T-helper 2 cell treated with Interferon-gamma antibody and Interleukin-4, amounts not matched to agents 100 ng/mL and 5 ng/mL, for 36 hours (primary cell): ENCODE results near the gene CHIT1. TPM values are rescaled to one million over a fixed set of nuclear protein-coding genes. Genes with fewer than 3 reads are reported as not detected.

Experiments used
- intact Hi-C: fragments of 100-400 bp; cut with micrococcal nuclease; formaldehyde crosslinking; loops from one replicate; pipeline ENCODE4 v1.15.1; 2023
- total RNA-seq: library from RNA; stranded (reverse); gene quantifications from 2 replicates; pipeline ENCODE4 v1.2.3, GENCODE V29; 2022

Gene CHIT1
- total RNA-seq, 1 donor from 2014 or later = 0.18 TPM

GRCh38 chr1:203177036-203177405 lies 52.5 kb downstream of the CHIT1 start:
- intact Hi-C loops = no loop called here

DNA sequence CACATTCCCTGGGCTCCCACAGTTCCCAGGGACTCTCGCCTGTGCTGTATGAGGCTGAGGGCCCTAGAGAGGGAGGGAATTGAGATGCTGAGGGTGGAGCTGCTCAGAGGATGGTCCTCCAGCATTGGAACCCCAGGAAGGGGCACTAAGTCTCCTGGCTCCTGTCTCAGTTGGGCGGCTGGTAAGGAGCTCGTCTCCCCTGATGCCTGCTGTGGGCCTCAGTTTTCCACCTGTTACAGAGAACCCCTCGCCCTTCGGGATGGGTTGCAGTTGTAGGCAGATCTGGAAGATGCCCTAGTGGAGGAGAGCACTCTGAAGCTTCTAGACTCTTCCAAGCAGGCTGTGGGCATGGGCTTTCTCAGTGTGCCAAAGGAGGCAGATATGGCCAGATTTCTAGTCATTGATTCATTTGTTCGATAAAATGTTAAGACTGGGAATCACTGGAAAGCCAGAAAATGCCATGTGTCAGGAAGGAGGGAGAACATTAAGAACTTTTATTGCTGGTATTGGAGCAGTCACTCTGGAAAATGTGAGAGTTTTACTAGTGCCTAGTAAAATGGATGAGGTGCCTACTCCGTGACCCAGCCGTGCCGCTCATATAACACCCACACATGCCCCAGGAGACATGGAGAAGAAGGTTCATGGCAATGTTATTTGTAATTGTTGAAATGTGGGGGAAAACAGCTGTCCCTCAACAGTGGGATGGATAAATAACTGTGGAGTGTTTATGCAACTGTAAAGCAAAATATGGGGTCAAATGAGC lies 53.0 kb downstream of the CHIT1 start:
- intact Hi-C loops = no loop called here

- intact Hi-C loops = no loop called here
These were observed 53.6 kb downstream of the CHIT1 start for GRCh38 chr1:203175827-203176241.

- intact Hi-C loops = no loop called here
These were observed 54.1 kb downstream of the CHIT1 start, which contains the start of gene MYBPH for GRCh38 chr1:203175237-203175826. Gene MYBPH (minus strand): TSS chr1:203175826. CDS start chr1:203175755, 71 bp downstream.

- intact Hi-C loops = no loop called here
These were observed 55.0 kb downstream of the CHIT1 start for GRCh38 chr1:203174324-203174985.

DNA sequence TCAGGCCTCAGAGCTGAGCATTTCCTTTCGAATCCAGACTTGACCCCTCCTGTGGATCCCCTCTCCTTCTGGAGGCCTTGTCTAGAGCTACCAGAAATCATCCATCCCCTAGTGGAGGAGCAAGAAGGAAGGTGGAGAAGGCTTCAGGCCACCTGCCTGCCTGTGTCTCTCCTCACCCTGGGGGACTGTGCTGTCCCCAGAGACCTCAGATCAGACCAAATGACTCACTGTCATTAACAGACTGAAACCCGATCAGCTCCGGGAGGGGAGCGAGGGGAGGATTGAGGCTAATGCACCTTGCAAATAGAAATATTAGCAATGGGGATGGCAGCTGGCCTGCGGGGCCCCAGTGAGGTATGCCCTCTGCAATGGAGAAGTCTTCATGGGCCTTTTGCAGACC lies 55.9 kb downstream of the CHIT1 start:
- intact Hi-C loops = no loop called here

- intact Hi-C loops = no loop called here
These were observed 56.4 kb downstream of the CHIT1 start for GRCh38 chr1:203173011-203173555.

DNA sequence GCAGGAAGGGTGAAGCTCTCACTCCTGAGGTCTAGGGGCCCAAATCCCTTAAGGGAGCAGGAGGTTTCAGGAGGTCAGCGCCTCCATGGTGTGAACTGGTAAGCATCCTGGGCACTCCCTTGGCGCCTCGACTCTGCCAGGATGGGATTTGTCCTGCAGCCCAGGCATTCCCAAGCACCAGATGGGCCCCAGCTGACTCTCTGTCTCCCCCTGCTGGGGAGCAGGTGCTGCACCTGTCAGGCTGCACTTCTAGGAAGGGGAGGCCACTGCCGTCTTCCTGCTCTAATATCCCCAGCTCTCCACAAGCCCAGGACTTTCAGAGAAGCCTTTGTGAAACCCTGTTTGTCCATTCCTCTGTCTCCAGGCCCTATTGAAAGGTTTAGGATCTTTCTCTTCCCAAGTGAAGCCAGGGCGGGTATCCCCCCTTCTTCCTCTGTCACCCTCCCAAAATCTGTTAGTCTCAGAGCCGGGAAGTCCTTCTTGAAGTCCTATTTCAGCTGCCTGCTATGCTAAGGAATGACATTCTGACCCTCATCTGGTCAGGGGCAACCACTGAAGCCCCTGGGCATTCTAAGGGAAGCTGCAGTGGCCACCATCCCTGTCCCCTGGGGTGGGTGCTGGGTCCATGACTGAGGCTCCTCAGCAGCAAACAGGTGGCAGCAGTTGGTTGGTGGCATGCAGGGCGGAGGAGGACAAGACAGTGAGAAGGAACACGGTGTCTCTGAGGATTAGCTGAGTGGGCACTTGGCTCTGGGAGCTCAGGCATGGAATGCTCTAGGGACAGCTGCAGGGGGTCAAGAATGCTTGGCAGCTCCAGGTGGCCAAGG lies 57.1 kb downstream of the CHIT1 start:
- intact Hi-C loops = loop anchor here (1.0 kb wide), 1 partner anchor 133 kb away; no protein-coding TSS in a partner anchor

DNA sequence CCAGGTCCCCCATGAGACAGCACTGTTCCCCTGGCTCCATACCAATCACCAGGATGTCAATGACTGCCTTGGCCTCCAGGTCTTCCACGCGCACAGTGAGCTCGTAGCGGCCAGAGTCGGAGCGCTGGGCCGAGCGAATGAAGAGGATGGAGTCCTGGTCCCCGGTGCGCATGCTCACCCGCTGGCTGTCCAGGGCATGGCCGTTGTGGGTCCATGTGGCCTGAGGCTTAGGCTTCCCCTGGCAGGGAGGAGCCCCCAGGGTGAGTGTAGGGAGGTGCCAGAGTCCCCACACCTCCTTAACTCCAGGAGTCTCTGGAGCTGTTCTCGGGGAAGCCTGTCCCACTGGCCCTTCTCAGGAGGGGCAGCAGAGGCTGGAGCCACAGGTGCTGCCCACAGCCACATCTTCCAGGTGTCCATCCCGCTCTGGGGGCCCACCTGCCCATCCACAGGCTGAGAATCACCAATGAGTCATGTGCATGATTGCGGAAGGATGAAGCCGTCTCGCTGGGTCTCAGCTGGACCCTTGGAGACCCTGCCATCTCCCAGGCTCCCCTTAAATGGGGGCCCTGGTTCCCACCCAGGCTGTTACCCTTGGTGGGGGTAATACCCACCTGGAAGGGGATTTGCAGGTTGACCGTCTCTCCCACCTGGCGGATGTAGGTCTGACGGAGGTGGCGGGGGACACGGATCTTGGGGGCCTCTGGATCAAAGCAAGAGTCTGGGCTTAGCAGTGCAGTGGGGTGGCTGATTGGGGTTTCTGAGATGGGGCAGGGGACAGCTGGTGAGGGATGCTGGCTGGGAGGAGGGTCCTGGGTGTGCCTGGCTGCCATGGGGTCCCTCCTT lies 57.9 kb downstream of the CHIT1 start:
- intact Hi-C loops = loop anchor here (1.0 kb wide), 1 partner anchor 132 kb away; no protein-coding TSS in a partner anchor

DNA sequence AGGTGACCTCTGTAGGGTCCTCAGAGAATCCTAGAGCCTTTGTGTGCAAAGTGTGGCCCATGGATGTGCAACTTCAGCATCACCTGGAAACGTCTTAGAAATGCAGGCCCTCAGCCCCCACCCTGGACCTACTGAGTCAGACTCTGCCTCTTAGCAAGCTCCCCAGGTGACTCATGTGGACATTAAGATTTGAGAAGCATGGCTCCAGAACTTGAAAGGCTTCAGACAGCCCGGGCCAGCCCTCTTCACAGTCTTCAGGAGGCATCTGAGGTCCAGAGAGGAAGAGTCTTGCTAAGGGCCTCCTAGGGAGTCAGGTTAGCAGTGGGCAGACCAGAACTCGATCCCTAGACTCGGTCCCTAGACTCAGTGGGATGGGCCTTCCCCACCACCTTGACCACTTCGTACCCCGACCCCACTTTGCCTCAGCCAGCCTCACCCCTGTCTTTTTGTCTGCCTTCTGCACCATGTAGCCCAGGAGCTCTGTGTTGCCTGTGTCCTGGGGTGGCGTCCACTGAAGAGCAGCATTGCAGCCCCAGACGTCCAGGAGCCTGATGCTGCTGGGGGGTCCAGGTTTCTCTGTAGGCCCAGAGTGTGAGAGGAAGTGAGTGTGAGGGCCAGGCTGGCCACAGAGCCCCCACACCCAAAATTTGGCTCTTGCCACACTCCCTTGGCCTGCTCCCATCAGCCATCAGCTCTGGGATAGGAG lies 58.7 kb downstream of the CHIT1 start:
- intact Hi-C loops = no loop called here

DNA sequence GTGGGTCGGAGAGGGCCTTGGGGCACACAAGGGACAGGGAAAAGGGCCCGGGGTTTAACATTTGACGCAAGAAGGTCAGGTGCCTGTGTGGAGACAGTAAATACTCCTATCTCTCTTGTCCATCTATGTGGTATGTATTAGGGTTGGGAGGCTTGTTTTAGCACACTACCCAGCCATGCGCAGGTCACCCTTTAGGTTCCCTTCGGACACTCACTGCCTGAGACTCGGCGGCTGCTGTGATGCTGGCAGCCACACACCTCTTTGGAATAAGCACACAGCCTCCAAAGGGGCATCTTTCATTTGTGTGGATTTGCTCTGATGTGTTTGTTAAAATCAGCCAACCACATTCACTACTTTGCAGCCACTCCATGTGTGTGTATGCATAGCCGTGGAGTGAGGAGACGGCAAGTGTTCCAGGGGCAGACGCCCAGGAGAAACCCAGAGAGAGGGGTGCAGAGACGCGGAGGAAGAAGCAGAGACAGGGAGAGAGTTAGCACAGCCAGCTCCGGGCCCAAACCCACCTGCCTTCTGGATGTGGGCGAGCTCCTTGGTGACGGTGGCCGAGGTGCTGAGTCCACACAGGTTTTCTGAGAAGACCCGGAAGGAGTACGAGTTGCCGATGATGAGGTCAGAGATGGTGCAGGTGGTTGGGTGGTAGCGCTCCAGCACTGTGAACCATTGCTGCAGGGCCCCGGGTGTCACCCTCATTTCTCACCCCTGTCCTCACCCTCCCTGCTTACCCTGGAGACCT lies 59.5 kb downstream of the CHIT1 start:
- intact Hi-C loops = no loop called here

GRCh38 chr1:203168991-203169390 lies 60.5 kb downstream of the CHIT1 start:
- intact Hi-C loops = no loop called here

DNA sequence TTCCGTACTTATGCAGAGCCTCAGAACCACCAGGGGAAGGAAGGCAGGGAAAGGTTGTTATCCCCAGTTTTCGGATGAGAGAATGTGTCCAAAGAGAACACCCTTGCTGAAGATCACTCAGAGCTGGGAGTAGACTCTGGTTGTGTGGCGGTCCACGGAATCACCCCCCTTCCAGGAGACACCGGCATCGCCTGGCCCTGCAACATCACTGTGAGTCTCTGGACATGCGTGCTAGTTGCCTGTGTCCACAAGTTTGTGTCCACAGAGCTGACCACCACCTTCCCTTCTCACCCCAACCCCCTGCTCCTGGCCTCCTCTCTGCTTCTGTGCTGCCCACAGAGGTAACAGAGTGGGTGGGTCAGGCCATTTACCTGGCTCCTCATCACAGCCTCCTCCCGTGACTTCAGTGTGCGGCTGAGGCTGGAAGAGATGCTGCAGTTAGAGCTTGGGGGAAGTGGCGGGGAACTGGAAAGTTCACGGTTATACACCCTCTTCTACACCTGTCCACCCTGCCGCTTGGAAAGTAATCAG lies 61.2 kb downstream of the CHIT1 start:
- intact Hi-C loops = no loop called here

DNA sequence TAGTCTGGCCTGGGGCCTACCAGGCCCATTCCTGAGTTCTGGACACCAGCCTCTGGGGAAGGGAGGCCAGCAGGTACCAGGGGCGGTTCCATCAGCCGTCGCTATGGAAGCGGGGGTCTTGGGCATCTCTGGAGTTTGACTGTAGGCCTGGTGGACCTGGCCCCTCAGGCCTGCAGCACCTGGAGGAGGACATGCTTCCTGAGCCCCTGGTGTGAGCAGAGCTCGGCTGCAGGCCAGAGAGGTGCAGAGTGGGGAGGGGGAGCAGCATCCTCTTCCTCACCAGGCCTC lies 61.6 kb downstream of the CHIT1 start:
- intact Hi-C loops = no loop called here

DNA sequence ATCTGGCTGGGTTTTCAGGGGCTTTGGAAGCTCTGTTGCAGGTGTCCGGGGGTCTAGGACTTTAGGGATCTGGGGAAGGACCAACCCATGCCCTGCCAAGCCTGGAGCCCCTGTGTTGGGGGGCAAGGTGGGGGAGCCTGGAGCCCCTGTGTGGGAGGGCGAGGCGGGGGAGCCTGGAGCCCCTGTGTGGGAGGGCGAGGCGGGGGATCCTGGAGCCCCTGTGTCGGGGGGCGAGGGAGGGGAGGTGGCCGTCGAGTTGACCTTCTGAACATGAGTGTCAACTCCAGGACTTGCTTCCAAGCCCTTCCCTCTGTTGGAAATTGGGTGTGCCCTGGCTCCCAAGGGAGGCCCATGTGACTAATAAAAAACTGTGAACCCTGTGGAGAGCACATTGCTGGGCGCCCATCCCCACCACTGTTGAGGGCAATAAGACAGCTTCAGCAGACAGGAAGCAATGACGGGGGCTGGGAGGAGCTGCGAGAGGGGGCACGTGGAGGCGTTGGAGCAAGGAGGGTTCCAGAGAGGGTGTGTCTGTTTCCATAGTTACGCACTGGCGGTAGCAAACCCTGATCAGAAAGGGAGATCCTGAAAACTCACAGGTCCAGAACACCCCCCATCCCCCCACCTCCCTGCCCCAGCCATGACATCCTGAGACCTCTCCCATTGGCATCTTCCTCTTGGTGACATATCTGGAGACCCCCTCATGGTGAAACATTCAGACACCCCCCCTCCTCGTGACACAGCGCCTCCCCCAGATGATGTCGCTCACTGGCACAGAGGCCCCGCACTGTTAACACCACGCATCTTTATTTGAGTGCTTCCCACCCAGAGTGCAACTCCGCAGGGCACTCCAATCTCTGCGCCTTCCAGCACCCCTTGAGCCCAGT lies 62.2 kb downstream of the CHIT1 start:
- intact Hi-C loops = no loop called here

DNA sequence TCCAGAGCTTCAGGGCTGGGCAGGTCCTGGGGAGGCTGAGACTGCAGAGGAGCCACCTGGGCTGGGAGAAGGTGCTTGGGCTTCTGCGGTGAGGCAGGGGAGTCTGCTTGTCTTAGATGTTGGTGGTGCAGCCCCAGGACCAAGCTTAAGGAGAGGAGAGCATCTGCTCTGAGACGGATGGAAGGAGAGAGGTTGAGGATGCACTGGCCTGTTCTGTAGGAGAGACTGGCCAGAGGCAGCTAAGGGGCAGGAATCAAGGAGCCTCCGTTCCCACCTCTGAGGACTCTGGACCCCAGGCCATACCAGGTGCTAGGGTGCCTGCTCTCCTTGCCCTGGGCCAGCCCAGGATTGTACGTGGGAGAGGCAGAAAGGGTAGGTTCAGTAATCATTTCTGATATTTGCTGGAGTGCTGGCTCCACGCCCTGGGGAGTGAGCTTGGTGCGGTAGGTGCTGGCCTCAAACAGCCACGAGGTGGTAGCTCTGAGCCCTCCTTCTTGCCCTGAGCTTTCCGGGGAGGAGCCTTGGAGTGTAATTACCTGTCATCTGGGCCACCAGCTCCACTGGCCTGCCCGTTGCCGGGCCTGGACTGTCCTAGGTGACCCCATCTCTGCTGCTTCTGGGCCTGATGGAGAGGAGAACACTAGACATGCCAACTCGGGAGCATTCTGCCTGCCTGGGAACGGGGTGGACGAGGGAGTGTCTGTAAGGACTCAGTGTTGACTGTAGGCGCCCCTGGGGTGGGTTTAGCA lies 63.1 kb downstream of the CHIT1 start:
- intact Hi-C loops = no loop called here
